ENCODE data around the gene GNA14.

DNA sequence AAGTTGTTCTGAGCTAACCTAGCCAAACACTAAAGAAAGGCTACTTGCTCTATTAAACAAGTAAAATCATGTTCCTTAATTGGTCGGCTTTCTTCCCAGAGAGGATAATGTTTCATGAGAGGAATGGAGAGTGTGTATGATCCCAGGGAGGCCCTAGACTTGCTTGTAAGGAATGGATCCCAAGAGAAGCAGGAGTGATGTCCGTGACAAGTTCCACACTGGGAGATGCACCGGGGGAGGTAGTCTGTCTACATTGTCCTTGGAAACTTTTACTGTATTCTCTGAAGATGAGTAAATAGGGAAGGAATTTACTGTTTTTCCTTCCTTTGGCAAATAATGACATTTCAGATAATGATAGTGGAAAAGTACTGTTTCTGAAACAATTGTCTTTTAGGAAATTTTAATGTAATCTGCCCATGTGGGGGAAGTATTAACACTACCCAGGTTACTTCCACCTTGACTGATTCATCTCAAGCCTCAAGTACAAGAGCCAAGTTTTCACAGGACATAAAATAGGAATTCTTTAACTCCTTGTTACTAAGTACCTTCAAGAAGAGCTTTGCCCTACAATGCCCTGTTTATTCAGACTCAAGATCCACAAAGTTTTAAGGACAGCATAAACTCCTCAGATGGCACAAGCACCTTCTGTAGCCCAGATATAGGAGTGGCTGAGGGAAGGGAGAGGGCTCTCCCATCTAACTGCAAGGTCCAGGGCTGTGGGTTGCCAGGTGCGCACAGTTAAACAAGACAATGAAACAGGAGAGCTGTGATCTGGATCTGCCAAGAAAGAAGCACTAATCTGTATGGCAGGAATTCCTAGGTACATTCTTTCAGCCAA is 152.1 kb downstream of the GNA14 start:
- TF ChIP-seq, protein P1, sequence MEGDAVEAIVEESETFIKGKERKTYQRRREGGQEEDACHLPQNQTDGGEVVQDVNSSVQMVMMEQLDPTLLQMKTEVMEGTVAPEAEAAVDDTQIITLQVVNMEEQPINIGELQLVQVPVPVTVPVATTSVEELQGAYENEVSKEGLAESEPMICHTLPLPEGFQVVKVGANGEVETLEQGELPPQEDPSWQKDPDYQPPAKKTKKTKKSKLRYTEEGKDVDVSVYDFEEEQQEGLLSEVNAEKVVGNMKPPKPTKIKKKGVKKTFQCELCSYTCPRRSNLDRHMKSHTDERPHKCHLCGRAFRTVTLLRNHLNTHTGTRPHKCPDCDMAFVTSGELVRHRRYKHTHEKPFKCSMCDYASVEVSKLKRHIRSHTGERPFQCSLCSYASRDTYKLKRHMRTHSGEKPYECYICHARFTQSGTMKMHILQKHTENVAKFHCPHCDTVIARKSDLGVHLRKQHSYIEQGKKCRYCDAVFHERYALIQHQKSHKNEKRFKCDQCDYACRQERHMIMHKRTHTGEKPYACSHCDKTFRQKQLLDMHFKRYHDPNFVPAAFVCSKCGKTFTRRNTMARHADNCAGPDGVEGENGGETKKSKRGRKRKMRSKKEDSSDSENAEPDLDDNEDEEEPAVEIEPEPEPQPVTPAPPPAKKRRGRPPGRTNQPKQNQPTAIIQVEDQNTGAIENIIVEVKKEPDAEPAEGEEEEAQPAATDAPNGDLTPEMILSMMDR (conservative IDR thresholded peaks at IDR 0.05; ENCODE audit: low read depth in 2 of 2), result no peak
- TF ChIP-seq EZH2phosphoT487 (IDR thresholded peaks at IDR 0.05; ENCODE audit: unreplicated experiment), result no peak
- TF ChIP-seq POLR2AphosphoS5 (IDR thresholded peaks at IDR 0.05; ENCODE audit: low read depth), result no peak
- TF ChIP-seq EZH2 (IDR thresholded peaks at IDR 0.05; ENCODE audit: low read depth, unreplicated experiment), result no peak
- TF ChIP-seq, protein P2, sequence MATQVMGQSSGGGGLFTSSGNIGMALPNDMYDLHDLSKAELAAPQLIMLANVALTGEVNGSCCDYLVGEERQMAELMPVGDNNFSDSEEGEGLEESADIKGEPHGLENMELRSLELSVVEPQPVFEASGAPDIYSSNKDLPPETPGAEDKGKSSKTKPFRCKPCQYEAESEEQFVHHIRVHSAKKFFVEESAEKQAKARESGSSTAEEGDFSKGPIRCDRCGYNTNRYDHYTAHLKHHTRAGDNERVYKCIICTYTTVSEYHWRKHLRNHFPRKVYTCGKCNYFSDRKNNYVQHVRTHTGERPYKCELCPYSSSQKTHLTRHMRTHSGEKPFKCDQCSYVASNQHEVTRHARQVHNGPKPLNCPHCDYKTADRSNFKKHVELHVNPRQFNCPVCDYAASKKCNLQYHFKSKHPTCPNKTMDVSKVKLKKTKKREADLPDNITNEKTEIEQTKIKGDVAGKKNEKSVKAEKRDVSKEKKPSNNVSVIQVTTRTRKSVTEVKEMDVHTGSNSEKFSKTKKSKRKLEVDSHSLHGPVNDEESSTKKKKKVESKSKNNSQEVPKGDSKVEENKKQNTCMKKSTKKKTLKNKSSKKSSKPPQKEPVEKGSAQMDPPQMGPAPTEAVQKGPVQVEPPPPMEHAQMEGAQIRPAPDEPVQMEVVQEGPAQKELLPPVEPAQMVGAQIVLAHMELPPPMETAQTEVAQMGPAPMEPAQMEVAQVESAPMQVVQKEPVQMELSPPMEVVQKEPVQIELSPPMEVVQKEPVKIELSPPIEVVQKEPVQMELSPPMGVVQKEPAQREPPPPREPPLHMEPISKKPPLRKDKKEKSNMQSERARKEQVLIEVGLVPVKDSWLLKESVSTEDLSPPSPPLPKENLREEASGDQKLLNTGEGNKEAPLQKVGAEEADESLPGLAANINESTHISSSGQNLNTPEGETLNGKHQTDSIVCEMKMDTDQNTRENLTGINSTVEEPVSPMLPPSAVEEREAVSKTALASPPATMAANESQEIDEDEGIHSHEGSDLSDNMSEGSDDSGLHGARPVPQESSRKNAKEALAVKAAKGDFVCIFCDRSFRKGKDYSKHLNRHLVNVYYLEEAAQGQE (IDR thresholded peaks at IDR 0.05; ENCODE audit: unreplicated experiment), result no peak
- no peak for TF ChIP-seq ZNF331 (CRISPR knock-in tag; IDR thresholded peaks at IDR 0.05; ENCODE audit: low read depth)
- no peak for TF ChIP-seq STAT1 (IDR thresholded peaks at IDR 0.05; ENCODE audit: unreplicated experiment)
- no peak for TF ChIP-seq JUNB (IDR thresholded peaks at IDR 0.05; ENCODE audit: unreplicated experiment)
- no peak for TF ChIP-seq CREB1 (CRISPR knock-in tag; IDR thresholded peaks at IDR 0.05; ENCODE audit: low read depth)
- no peak for TF ChIP-seq NANOG (IDR thresholded peaks at IDR 0.05; ENCODE audit: borderline replicate concordance)
- no peak for TF ChIP-seq ZNF114 (CRISPR knock-in tag; IDR thresholded peaks at IDR 0.05)
- TF ChIP-seq, protein P3, sequence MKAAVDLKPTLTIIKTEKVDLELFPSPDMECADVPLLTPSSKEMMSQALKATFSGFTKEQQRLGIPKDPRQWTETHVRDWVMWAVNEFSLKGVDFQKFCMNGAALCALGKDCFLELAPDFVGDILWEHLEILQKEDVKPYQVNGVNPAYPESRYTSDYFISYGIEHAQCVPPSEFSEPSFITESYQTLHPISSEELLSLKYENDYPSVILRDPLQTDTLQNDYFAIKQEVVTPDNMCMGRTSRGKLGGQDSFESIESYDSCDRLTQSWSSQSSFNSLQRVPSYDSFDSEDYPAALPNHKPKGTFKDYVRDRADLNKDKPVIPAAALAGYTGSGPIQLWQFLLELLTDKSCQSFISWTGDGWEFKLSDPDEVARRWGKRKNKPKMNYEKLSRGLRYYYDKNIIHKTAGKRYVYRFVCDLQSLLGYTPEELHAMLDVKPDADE (IDR thresholded peaks at IDR 0.05), result no peak
- TF ChIP-seq, protein P4, sequence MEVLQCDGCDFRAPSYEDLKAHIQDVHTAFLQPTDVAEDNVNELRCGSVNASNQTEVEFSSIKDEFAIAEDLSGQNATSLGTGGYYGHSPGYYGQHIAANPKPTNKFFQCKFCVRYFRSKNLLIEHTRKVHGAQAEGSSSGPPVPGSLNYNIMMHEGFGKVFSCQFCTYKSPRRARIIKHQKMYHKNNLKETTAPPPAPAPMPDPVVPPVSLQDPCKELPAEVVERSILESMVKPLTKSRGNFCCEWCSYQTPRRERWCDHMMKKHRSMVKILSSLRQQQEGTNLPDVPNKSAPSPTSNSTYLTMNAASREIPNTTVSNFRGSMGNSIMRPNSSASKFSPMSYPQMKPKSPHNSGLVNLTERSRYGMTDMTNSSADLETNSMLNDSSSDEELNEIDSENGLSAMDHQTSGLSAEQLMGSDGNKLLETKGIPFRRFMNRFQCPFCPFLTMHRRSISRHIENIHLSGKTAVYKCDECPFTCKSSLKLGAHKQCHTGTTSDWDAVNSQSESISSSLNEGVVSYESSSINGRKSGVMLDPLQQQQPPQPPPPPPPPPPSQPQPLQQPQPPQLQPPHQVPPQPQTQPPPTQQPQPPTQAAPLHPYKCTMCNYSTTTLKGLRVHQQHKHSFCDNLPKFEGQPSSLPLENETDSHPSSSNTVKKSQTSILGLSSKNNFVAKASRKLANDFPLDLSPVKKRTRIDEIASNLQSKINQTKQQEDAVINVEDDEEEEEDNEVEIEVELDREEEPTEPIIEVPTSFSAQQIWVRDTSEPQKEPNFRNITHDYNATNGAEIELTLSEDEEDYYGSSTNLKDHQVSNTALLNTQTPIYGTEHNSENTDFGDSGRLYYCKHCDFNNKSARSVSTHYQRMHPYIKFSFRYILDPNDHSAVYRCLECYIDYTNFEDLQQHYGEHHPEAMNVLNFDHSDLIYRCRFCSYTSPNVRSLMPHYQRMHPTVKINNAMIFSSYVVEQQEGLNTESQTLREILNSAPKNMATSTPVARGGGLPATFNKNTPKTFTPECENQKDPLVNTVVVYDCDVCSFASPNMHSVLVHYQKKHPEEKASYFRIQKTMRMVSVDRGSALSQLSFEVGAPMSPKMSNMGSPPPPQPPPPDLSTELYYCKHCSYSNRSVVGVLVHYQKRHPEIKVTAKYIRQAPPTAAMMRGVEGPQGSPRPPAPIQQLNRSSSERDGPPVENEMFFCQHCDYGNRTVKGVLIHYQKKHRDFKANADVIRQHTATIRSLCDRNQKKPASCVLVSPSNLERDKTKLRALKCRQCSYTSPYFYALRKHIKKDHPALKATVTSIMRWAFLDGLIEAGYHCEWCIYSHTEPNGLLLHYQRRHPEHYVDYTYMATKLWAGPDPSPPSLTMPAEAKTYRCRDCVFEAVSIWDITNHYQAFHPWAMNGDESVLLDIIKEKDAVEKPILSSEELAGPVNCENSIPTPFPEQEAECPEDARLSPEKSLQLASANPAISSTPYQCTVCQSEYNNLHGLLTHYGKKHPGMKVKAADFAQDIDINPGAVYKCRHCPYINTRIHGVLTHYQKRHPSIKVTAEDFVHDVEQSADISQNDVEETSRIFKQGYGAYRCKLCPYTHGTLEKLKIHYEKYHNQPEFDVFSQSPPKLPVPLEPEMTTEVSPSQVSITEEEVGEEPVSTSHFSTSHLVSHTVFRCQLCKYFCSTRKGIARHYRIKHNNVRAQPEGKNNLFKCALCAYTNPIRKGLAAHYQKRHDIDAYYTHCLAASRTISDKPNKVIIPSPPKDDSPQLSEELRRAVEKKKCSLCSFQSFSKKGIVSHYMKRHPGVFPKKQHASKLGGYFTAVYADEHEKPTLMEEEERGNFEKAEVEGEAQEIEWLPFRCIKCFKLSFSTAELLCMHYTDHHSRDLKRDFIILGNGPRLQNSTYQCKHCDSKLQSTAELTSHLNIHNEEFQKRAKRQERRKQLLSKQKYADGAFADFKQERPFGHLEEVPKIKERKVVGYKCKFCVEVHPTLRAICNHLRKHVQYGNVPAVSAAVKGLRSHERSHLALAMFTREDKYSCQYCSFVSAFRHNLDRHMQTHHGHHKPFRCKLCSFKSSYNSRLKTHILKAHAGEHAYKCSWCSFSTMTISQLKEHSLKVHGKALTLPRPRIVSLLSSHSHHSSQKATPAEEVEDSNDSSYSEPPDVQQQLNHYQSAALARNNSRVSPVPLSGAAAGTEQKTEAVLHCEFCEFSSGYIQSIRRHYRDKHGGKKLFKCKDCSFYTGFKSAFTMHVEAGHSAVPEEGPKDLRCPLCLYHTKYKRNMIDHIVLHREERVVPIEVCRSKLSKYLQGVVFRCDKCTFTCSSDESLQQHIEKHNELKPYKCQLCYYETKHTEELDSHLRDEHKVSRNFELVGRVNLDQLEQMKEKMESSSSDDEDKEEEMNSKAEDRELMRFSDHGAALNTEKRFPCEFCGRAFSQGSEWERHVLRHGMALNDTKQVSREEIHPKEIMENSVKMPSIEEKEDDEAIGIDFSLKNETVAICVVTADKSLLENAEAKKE (CRISPR knock-in tag; IDR thresholded peaks at IDR 0.05), result no peak

All from GM23338 (cell line).